CMK (cell line): Measurements from ENCODE around the gene ANKMY1.
A peak's percentile ranks its signal among the peaks of the same experiment; 100 is the strongest.

ENCODE experiments used
- DNase-seq: peaks from one replicate; pipeline ENCODE4 v3.0.0-alpha.2; 2010; ENCODE audit warnings: low read depth

The ANKMY1 gene

GRCh38 chr2:240459401-240460252 lies 98.2 kb downstream of the ANKMY1 start:
- DNase-seq = no peak

DNA sequence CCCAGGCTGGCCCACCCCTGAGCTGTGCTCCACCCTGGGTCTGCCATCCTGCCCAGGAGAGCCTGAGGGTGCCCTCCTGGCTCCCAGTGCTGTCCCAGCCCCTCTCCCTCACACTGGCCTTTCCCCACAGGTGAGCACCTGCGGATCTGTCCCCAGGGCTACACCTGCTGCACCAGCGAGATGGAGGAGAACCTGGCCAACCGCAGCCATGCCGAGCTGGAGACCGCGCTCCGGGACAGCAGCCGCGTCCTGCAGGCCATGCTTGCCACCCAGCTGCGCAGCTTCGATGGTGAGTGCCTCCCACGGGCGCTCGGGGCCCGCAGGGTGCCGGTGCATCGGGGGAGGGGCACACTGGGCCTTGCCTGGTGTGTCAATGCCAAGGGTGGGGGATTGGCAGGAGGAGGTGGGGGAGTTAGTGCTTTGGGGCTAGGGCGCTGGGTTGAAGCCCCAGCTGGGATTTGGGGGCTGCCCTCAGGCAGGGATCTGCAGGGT lies 98.8 kb downstream of the ANKMY1 start:
- no peak for DNase-seq

DNA sequence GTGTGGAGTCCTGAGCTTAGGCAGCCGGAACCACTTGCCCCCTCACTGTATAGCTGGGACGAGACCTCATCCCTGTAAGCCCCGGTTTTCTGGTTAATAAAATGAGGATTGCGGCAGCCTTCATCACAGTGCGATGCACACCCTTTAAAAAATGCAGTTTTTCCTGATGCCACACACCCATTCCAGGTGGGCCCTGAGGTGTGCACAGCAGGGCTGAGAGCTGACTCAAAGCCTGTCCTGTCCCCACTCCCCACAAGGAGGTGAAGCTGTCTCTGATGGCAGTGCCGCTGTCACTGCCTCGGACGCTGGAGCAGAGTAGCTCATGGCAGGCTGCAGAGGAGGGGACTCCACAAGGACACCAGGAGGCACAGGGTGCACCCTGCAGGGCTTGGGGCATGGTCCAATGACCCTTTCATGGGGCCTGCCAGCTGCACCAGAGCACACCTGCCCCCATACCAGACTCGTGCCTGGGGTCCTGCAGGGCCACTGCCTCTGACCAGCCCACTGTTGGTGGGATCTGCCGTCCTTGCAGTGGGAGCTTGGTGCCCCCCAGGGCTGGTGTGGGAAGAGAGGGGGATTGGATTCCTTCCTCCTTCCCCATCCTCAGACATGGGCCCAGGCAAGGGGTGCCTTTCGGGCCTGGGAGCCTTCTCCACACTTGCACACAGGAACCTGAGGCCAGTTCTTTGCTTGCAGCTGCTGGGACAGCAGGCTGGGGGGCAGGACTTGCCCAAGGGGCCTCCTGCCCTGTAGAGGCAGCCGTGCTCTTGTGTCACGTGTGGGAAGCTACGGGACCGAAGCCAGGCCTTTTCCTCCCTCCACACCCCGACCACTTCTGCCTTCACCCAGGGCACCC lies 99.5 kb downstream of the ANKMY1 start:
- no peak for DNase-seq

DNA sequence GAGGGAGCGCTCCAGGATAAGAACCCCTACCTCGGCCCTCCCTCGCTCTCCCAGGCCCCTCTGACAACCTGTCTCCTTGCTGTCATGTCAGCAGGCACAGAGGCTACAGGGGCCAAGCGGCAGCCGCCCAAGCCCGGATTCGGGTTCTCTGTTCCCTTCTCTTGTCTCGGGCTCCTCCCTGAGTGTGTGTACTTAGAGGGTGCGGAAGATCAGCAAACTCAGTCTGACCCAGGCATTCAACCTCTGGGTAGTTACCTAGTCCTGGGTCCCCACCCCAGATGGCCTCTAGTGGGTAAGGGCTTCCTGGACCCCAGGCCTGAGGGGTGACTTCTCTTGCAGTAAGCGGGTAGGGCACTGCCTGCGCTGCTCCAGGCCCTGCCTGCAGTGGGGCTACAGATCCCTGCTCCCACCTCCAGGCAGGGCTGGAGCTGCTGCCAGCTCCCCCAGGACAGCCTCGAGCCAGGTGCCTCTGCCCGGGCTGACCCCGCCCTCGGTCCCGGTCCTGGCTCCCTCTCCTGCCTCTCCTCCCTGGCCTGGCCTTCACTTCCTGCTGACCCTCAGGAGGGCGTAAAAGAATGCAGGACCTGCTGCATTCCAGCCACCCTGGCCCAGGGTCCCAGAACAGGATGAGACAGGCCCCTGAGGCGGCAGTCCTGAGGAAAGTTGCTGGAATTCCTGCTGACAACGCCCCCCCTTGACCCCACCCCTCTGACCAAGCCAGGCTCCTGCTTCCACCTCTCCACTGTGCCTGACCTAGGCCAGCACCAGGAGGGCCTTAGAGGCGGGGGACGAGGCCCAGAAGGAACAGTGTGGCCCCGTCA lies 100.4 kb downstream of the ANKMY1 start:
- DNase-seq = no peak

DNA sequence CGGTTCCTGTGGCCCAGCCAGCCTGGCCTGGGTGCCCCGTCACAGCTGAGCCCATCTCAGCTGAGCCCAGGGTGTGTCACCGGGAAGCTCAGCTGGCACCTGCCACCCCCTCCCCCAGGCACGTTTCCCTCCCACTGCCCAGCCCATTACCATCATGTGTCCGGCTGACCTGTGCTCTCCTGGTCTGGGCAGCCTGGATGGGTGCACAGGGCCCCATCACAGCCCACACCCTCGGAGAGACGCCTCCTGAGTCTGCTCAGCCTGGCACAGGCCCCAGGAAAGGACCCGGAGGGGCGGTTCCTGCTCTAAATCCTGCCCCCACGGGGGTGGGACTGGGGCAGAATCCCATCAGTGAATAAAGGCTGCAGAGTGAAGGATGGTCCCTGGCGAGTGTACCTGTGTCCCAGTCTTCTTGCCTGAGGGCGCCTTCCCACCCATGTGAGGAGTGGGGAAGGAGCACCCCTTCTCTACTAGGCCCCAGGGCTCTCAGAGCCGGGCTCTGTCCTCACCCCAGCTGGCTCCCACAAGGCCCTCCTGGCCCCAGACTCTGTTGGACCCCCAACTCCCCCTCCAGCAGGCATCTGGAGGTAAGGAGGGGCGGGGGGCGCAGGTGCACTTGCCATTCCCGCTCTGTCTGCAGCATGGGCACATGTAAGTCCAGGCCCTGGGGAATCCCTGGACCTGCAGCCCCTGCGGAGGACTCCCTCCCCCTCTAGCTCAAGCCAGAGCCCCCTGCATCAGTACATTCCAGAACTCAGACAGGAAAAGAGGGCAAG lies 101.2 kb downstream of the ANKMY1 start:
- DNase-seq = no peak

- DNase-seq = no peak
Observed at GRCh38 chr2:240455647-240456446, 101.9 kb downstream of the ANKMY1 start.

GRCh38 chr2:240455272-240455646 lies 102.5 kb downstream of the ANKMY1 start:
- no peak for DNase-seq

- DNase-seq = no peak
Observed at GRCh38 chr2:240454106-240454901, 103.5 kb downstream of the ANKMY1 start.

- DNase-seq = no peak
Observed at GRCh38 chr2:240453461-240454105, 104.2 kb downstream of the ANKMY1 start.

GRCh38 chr2:240452462-240453256 lies 105.1 kb downstream of the ANKMY1 start:
- peak; percentile 21 for DNase-seq

DNA sequence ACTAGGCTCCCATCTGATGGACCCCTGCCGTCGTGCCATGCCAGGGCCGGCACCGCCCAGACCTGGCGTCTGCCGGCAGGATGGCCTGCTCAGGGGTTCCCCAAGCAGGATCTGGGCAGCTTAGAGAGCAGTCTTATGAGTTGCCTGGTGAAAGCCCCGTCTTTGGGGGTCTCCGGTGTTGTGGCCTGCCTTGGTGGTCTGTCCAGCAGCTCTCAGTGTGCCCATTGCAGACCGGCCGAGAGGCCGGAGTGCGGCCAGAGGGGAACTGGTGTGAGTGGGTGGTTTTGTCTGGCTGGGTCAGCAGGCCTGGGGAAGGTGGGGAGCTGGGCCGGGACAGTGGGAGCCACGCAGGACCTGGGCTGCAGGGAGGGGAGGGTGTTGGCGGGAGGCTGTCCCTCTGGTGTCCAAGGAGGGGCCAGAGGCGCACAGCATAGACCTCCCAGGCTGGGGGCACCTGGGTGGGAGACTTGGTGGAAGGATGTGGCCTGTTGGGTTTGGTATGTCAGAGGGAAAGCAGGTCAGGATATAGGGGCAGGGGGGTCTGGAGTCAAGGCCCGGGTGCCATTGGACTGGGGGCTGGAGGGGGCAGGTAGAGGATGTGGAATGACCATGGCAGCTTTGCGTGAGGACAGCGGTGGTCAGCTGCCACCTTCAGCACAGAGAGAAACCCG lies 105.9 kb downstream of the ANKMY1 start:
- no peak for DNase-seq

DNA sequence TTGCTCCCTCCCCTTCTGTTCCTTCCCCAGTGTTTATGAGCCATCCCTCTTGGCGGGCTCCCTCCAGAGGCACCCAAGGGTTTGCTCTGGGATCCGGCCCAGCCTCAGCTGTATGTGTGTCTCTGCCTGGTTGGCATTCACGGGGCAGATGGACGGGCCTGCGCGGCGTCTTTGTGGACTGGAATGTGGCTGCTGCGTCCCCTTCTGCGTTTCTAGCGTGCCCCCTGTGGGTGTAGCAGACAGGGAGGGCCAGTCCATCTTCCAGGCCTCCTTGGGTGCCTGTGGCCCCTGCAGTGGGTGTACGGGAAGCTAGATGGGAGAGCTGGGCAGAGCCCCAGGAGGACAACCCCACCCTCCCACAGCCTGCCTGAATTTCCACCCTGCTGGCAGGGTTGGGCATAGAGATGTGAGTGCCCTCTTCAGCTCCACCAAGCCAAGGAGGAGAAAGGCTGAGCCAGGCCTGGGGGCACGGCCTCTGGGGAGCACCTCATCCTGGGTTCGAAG lies 106.6 kb downstream of the ANKMY1 start:
- DNase-seq = no peak

GRCh38 chr2:240450532-240451107 lies 107.2 kb downstream of the ANKMY1 start:
- DNase-seq = no peak

GRCh38 chr2:240449764-240450531 lies 107.8 kb downstream of the ANKMY1 start:
- DNase-seq = no peak

GRCh38 chr2:240448387-240449274 lies 109.2 kb downstream of the ANKMY1 start:
- no peak for DNase-seq
